ENCODE data around the gene GPR33. TPM values are rescaled to one million over a fixed set of nuclear protein-coding genes. Genes with fewer than 3 reads are reported as not detected.
"Not testable (repeated sequence)": the region's sequence is repeated elsewhere in the genome, so short reads cannot be mapped to it uniquely, and the experiment has no call there.

Gene GPR33
- total RNA-seq, 1 donor from 2014 or later: not detected

DNA sequence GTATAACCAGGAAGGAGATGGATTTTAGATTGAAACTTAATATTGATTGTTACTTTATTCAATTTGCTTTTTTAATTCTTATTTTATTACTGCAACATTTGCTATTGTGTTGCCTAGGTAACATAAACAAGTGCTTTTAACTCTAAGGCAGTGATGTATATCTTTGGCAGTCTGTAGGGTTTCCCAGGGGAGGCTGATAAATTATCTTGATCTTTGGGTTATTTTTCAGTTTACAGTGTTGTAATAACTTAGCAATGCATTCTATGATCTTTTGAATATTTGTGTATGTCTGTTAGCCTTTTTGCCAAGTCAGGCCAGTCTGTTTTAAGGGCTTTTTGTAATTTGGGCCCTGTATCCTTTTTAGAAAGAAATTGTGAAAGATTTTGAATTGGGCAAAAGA is 22.7 kb downstream of the GPR33 start:
- no peaks in the 10 kb centered on the region for H3K9me3 ChIP-seq (ENCODE audit: control insufficient read depth in 3 of 3, low read length in 3 of 3)
- no peak overlapping the region for H3K4me3 ChIP-seq (ENCODE audit: low read length in 3 of 3)
- no peak overlapping the region for H3K27ac ChIP-seq (ENCODE audit: low read depth, low read length)
- no peak overlapping the region for H3K9ac ChIP-seq (ENCODE audit: low read depth in 1 of 3, low read length in 3 of 3)
- no peaks in the 10 kb centered on the region for H3K4me1 ChIP-seq (ENCODE audit: control insufficient read depth in 3 of 3, insufficient read depth in 3 of 3, low read length in 3 of 3)
- H3K36me3 ChIP-seq (ENCODE audit: control insufficient read depth in 3 of 3, insufficient read depth in 3 of 3, low read length in 3 of 3): no peaks in the 10 kb centered on the region
- no peaks in the 10 kb centered on the region for H3K27me3 ChIP-seq (ENCODE audit: control insufficient read depth in 3 of 3, insufficient read depth in 3 of 3, low read length in 3 of 3)

DNA sequence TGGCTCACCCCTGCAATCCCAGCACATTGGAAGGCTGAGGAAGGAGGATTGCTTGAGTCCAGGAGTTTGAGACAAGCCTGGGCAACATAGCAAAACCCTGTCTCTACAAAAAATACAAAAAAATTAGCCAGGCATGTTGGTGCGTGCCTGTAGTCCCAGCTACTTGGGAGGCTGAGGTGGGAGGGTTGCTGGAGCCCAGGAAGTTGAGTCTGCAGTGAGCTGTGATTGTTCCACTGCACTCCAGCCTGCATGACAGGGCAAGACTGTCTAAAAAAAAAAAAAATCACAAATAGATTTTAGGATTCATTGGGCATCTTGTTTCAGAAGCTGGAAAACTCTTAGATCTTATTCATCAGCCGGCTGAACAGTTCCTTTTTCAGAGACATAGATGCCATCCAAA is 25.4 kb downstream of the GPR33 start:
- H3K36me3 ChIP-seq (ENCODE audit: control insufficient read depth in 3 of 3, insufficient read depth in 3 of 3, low read length in 3 of 3); H3K9ac ChIP-seq (ENCODE audit: low read depth in 1 of 3, low read length in 3 of 3); H3K4me3 ChIP-seq (ENCODE audit: low read length in 3 of 3); H3K4me1 ChIP-seq (ENCODE audit: control insufficient read depth in 3 of 3, insufficient read depth in 3 of 3, low read length in 3 of 3); H3K27ac ChIP-seq (ENCODE audit: low read depth, low read length); H3K27me3 ChIP-seq (ENCODE audit: control insufficient read depth in 3 of 3, insufficient read depth in 3 of 3, low read length in 3 of 3); H3K9me3 ChIP-seq (ENCODE audit: control insufficient read depth in 3 of 3, low read length in 3 of 3): not testable (repeated sequence)

DNA sequence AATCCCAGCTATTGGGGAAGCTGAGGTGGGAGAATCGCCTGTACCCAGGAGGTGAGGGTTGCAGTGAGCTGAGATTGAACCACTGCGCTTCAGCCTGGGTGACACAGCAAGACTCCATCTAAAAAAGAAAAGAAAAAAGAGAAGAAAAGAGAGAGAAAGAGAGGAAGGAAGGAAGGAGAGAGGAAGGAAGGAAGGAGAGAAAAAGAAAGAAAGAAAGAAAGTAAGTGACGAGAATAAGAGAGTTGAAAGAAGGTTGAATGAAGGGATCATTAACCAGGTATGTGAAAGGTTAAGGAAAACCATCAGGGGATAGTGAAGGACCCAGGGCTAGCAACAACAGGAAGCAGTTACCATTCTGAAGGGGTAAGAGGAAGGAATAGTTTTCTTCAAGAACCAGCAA is 26.3 kb downstream of the GPR33 start:
- no peaks in the 10 kb centered on the region for H3K27me3 ChIP-seq (ENCODE audit: control insufficient read depth in 3 of 3, insufficient read depth in 3 of 3, low read length in 3 of 3)
- no peaks in the 10 kb centered on the region for H3K9me3 ChIP-seq (ENCODE audit: control insufficient read depth in 3 of 3, low read length in 3 of 3)
- peaks cover 0 to 10% (median 2%) of the 10 kb centered on the region in 3 donors for H3K4me1 ChIP-seq (ENCODE audit: control insufficient read depth in 3 of 3, insufficient read depth in 3 of 3, low read length in 3 of 3)
- no peak overlapping the region for H3K27ac ChIP-seq (ENCODE audit: low read depth, low read length)
- H3K9ac ChIP-seq (ENCODE audit: low read depth in 1 of 3, low read length in 3 of 3): no peak overlapping the region
- no peaks in the 10 kb centered on the region for H3K36me3 ChIP-seq (ENCODE audit: control insufficient read depth in 3 of 3, insufficient read depth in 3 of 3, low read length in 3 of 3)
- no peak overlapping the region for H3K4me3 ChIP-seq (ENCODE audit: low read length in 3 of 3)

DNA sequence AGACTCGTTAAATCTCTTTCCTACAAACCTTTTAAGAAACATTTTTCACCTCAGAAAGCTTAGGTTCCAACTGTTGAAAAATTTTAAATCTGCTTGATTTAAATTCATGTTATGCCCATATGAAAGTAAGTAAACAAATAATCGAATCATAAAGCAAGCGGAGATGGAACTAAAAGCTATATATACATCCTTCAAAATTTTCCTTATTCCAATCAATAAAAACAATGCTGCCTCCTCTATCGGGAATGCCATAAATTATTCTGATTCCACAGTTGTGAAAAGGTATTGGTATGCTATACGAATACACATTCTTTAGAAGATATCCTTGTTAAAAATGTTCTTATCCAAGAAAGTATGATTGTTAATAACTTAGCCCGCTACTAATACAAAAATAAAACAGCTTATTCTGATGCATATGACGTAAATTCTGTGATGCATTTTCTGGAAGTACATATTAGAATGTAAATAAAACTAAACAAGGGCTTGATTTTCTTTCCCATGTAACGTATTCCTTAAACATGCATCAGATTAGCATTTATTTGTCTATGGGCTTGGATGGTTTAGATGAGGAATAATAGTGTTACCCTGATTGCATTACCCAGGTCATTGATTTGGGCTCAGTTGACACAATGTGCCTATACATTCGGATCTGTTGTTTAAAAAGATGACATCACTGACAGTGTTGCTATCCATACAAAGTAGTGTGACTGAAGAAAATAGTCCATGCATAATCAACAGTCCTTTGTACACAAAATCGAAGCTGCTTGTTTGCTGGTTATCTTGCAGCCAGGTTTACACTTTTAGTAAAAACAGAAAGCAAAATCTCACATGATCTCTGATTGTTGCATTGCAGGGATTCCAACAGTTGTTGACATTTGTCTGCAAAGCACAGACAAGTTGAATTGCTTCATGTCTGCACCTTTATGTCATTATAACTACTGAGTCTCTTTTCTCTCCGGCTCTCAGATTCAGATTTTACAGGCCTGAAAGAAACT is 29.9 kb downstream of the GPR33 start:
- Histone ChIP-seq H3K27ac (ENCODE audit: low read depth, low read length) (peak overlapping the region; percentile 89), H3K4me3 (ENCODE audit: low read length in 3 of 3) (peak overlapping the region; percentile 8 to 96 (median 65)), H3K9ac (ENCODE audit: low read depth in 1 of 3, low read length in 3 of 3) (peak overlapping the region; percentile 60 to 75 (median 66)), H3K4me1 (ENCODE audit: control insufficient read depth in 3 of 3, insufficient read depth in 3 of 3, low read length in 3 of 3) (peaks cover 0 to 14% (median 5%) of the 10 kb centered on the region in 3 donors), H3K9me3 (ENCODE audit: control insufficient read depth in 3 of 3, low read length in 3 of 3) (no peaks in the 10 kb centered on the region), H3K27me3 (ENCODE audit: control insufficient read depth in 3 of 3, insufficient read depth in 3 of 3, low read length in 3 of 3) (no peaks in the 10 kb centered on the region), H3K36me3 (ENCODE audit: control insufficient read depth in 3 of 3, insufficient read depth in 3 of 3, low read length in 3 of 3) (peaks cover 0 to 2% (median 0%) of the 10 kb centered on the region in 3 donors)

DNA sequence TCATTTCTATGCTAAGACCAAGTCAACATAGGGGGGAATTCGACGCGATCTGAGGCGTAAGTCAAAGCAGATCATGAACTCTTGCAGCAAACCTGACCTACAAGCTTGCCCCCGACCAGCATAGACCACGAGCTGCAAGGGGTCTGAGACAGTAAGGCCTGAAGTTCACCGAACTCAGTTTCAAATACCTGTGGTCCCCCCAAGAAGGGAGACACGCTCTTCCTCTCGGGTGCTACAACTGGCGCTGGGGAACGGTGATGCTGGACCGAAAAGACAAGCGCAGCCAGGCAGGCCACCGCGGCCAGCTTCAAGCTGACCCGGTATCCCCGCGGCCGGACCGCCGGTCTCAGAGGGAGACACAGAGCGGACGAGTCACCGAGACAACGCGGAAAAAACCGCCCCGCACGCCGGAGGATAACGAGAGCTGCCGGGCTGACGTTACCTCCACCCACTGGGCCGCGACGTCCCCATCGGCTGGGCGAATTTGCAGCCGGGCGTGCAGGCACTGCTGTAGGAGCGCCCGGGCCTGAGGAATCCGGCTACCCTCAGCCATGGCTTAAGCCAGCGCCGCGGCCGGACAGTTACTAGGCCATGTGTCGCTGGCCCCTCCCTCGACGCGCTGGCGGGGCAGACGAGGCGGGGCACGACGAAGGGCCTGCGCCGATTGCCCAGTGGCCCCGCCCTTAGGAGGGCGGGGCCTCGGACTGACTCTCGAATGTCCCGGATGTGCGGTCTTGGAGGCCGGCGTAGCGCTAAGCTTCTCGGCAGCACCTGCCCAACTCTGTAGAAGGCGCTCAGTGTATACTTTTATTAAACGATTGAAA is 30.8 kb downstream of the GPR33 start, which contains the start of gene DTD2:
Gene DTD2 (minus strand): TSS at position 666 of the 824 bp plus-strand sequence. CDS start 113 bp downstream, at position 553.
- H3K4me3 ChIP-seq (ENCODE audit: low read length in 3 of 3): peak within 1 kb of the TSS; percentile 73 to 96 (median 88)
- H3K27ac ChIP-seq (ENCODE audit: low read depth, low read length): peak within 1 kb of the TSS; percentile 89
- peaks cover 0 to 14% (median 5%) of the 10 kb centered on the region in 3 donors for H3K4me1 ChIP-seq (ENCODE audit: control insufficient read depth in 3 of 3, insufficient read depth in 3 of 3, low read length in 3 of 3)
- peaks cover 0 to 10% (median 4%) of the 10 kb centered on the region in 3 donors for H3K36me3 ChIP-seq (ENCODE audit: control insufficient read depth in 3 of 3, insufficient read depth in 3 of 3, low read length in 3 of 3)
- no peaks in the 10 kb centered on the region for H3K27me3 ChIP-seq (ENCODE audit: control insufficient read depth in 3 of 3, insufficient read depth in 3 of 3, low read length in 3 of 3)
- H3K9me3 ChIP-seq (ENCODE audit: control insufficient read depth in 3 of 3, low read length in 3 of 3): no peaks in the 10 kb centered on the region
- H3K9ac ChIP-seq (ENCODE audit: low read depth in 1 of 3, low read length in 3 of 3): peak within 1 kb of the TSS; percentile 88 to 92 (median 91)

DNA sequence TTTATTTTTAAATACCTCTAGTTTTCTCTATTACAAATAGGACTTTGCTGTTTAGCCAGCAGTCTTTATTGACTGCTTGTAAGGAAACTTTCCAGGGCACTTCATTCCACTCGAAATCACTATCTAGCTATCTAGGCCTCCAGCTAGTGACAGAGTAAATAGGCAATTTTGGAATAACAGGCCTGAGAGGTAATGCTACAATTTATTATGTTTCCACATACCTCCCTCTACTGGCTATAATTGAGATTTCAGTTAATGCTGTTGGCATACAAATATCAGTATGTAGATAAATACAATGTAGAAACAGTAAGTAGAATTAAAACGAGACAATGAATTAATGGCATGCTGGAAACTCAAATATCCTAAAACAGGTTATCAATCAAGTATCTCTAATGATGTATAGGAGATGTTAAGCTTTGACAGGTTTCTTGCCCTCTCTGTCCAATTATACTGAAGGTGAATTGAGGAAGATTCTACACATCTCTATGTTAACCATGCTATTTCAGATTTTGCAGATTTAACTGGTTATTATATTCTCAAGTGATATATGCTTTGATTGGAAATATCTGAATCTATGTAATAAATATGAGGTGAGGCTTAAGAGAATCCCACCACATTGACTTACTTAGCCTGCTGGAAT is 37.7 kb downstream of the GPR33 start:
- H3K36me3 ChIP-seq (ENCODE audit: control insufficient read depth in 3 of 3, insufficient read depth in 3 of 3, low read length in 3 of 3): peaks cover 0 to 33% (median 21%) of the 10 kb centered on the region in 3 donors
- H3K4me3 ChIP-seq (ENCODE audit: low read length in 3 of 3): no peak overlapping the region
- no peak overlapping the region for H3K9ac ChIP-seq (ENCODE audit: low read depth in 1 of 3, low read length in 3 of 3)
- H3K27ac ChIP-seq (ENCODE audit: low read depth, low read length): no peak overlapping the region
- no peaks in the 10 kb centered on the region for H3K4me1 ChIP-seq (ENCODE audit: control insufficient read depth in 3 of 3, insufficient read depth in 3 of 3, low read length in 3 of 3)
- no peaks in the 10 kb centered on the region for H3K9me3 ChIP-seq (ENCODE audit: control insufficient read depth in 3 of 3, low read length in 3 of 3)
- H3K27me3 ChIP-seq (ENCODE audit: control insufficient read depth in 3 of 3, insufficient read depth in 3 of 3, low read length in 3 of 3): no peaks in the 10 kb centered on the region

DNA sequence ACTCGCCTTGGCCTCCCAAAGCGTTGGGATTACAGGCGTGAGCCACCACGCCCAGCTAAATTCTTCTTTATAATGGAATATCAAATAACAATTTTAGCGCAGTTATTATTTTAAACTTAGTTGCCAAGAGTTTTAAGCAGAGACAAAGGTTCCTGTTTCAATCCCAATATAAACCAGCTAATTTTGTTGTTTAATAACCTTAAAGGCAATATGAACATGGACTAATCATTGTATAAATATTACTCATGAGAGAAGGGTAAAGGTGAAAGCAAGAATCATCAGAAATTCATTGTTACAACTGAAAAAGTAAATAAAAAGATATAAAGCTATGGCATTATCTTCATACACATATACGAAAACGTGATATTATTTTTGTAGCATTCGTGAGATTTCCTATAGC is 38.7 kb downstream of the GPR33 start:
- Histone ChIP-seq H3K9me3 (ENCODE audit: control insufficient read depth in 3 of 3, low read length in 3 of 3) (no peaks in the 10 kb centered on the region), H3K9ac (ENCODE audit: low read depth in 1 of 3, low read length in 3 of 3) (no peak overlapping the region), H3K4me1 (ENCODE audit: control insufficient read depth in 3 of 3, insufficient read depth in 3 of 3, low read length in 3 of 3) (no peaks in the 10 kb centered on the region), H3K4me3 (ENCODE audit: low read length in 3 of 3) (no peak overlapping the region), H3K36me3 (ENCODE audit: control insufficient read depth in 3 of 3, insufficient read depth in 3 of 3, low read length in 3 of 3) (peaks cover 0 to 33% (median 21%) of the 10 kb centered on the region in 3 donors), H3K27ac (ENCODE audit: low read depth, low read length) (no peak overlapping the region), H3K27me3 (ENCODE audit: control insufficient read depth in 3 of 3, insufficient read depth in 3 of 3, low read length in 3 of 3) (no peaks in the 10 kb centered on the region)

DNA sequence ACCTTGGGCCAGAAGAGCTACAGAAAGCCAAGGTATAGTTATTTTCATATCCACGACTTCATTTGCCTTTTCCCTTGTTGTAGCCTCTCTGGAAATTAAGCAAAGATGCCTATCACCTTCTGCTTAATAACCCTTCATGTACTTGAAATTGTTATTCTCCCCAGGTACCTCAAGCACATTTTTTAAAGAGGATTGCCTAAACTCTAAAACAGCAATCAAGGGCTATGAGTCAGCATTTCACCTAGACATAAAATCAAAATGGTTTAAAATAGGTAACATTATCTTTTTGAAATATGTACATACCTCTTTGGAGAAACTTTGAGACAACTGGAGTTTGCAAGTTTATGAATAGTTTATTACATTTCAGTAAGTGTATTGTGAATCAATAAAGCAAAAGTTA is 42.1 kb downstream of the GPR33 start:
- H3K4me1 ChIP-seq (ENCODE audit: control insufficient read depth in 3 of 3, insufficient read depth in 3 of 3, low read length in 3 of 3): no peaks in the 10 kb centered on the region
- peaks cover 0 to 13% (median 5%) of the 10 kb centered on the region in 3 donors for H3K36me3 ChIP-seq (ENCODE audit: control insufficient read depth in 3 of 3, insufficient read depth in 3 of 3, low read length in 3 of 3)
- no peak overlapping the region for H3K9ac ChIP-seq (ENCODE audit: low read depth in 1 of 3, low read length in 3 of 3)
- H3K9me3 ChIP-seq (ENCODE audit: control insufficient read depth in 3 of 3, low read length in 3 of 3): no peaks in the 10 kb centered on the region
- no peak overlapping the region for H3K27ac ChIP-seq (ENCODE audit: low read depth, low read length)
- H3K27me3 ChIP-seq (ENCODE audit: control insufficient read depth in 3 of 3, insufficient read depth in 3 of 3, low read length in 3 of 3): no peaks in the 10 kb centered on the region
- H3K4me3 ChIP-seq (ENCODE audit: low read length in 3 of 3): no peak overlapping the region

DNA sequence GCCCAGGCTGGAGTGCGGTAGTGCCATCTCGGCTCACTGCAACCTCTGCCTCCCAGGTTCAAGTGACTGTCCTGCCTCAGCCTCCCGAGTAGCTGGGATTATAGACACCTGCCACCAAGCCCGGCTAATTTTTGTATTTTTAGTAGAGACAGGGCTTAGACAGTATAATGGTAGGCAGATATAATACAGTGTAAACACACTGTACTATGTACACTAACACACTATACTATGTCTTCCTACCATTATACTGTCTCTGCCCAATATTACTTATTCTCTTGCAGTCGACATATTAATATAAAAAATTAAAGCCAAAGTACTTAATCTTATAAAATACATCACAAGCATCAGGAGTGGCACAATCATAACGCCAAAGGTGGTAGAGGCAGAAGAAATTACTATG is 45.6 kb downstream of the GPR33 start:
- no peaks in the 10 kb centered on the region for H3K27me3 ChIP-seq (ENCODE audit: control insufficient read depth in 3 of 3, insufficient read depth in 3 of 3, low read length in 3 of 3)
- H3K4me3 ChIP-seq (ENCODE audit: low read length in 3 of 3): no peak overlapping the region
- no peaks in the 10 kb centered on the region for H3K4me1 ChIP-seq (ENCODE audit: control insufficient read depth in 3 of 3, insufficient read depth in 3 of 3, low read length in 3 of 3)
- H3K27ac ChIP-seq (ENCODE audit: low read depth, low read length): no peak overlapping the region
- no peak overlapping the region for H3K9ac ChIP-seq (ENCODE audit: low read depth in 1 of 3, low read length in 3 of 3)
- no peaks in the 10 kb centered on the region for H3K9me3 ChIP-seq (ENCODE audit: control insufficient read depth in 3 of 3, low read length in 3 of 3)
- H3K36me3 ChIP-seq (ENCODE audit: control insufficient read depth in 3 of 3, insufficient read depth in 3 of 3, low read length in 3 of 3): peaks cover 0 to 4% (median 0%) of the 10 kb centered on the region in 3 donors
